ENCODE measurements around the gene GRAP2. TPM values are rescaled to one million over a fixed set of nuclear protein-coding genes. Genes with fewer than 3 reads are reported as not detected.
A peak's percentile ranks its signal among the peaks of the same experiment; 100 is the strongest.
"Not testable (repeated sequence)": the region's sequence is repeated elsewhere in the genome, so short reads cannot be mapped to it uniquely, and the experiment has no call there.

GRAP2 gene
- total RNA-seq, 4 donors from 2014 or later: 1.4 to 5.8 (median 3.9) TPM

- TF ChIP-seq EP300 (IDR thresholded peaks at IDR 0.05): no peak
- no peak for TF ChIP-seq POLR2AphosphoS5 (IDR thresholded peaks at IDR 0.05)
- TF ChIP-seq CTCF (IDR thresholded peaks at IDR 0.05): no peak
- no peak for TF ChIP-seq POLR2A (IDR thresholded peaks at IDR 0.05; ENCODE audit: low read depth)
- 100% methylated on average over 3 of the region's 3 CpGs for WGBS
- peaks cover 0 to 41% (median 13%) of the 10 kb centered on the region in 4 donors for H3K27me3 ChIP-seq
- peaks cover 0 to 14% (median 13%) of the 10 kb centered on the region in 4 donors for H3K4me1 ChIP-seq
- H3K4me3 ChIP-seq: no peak overlapping the region
- no peaks in the 10 kb centered on the region for H3K36me3 ChIP-seq
- no peaks in the 10 kb centered on the region for H3K9me3 ChIP-seq
- H3K27ac ChIP-seq (replicated peaks in 1 of 4): no peak overlapping the region
- DNase-seq (ENCODE audit: extremely low spot score): no peak
- intact Hi-C loops (cut with DNase I): no loop called here
These were observed 89.8 kb downstream of the GRAP2 start for GRCh38 chr22:39990686-39991085.

GRCh38 chr22:39991159-39991860 lies 90.4 kb downstream of the GRAP2 start:
- DNase-seq (ENCODE audit: extremely low spot score): no peak
- no peak for TF ChIP-seq CTCF (IDR thresholded peaks at IDR 0.05)
- TF ChIP-seq POLR2AphosphoS5 (IDR thresholded peaks at IDR 0.05): no peak
- no peak for TF ChIP-seq EP300 (IDR thresholded peaks at IDR 0.05)
- no peak for TF ChIP-seq POLR2A (IDR thresholded peaks at IDR 0.05; ENCODE audit: low read depth)
- no peak overlapping the region for H3K4me3 ChIP-seq
- H3K27me3 ChIP-seq: peaks cover 0 to 47% (median 13%) of the 10 kb centered on the region in 4 donors
- no peaks in the 10 kb centered on the region for H3K9me3 ChIP-seq
- no peaks in the 10 kb centered on the region for H3K36me3 ChIP-seq
- WGBS: 89% methylated on average over 9 of the region's 9 CpGs
- intact Hi-C loops (cut with DNase I): no loop called here
- H3K27ac ChIP-seq (replicated peaks in 1 of 4): no peak overlapping the region
- peaks cover 0 to 14% (median 13%) of the 10 kb centered on the region in 4 donors for H3K4me1 ChIP-seq

GRCh38 chr22:39992088-39992826 lies 91.4 kb downstream of the GRAP2 start:
- 90% methylated on average over 5 of the region's 5 CpGs for WGBS
- TF ChIP-seq CTCF (IDR thresholded peaks at IDR 0.05) (no peak), POLR2A (IDR thresholded peaks at IDR 0.05; ENCODE audit: low read depth) (no peak), EP300 (IDR thresholded peaks at IDR 0.05) (no peak), POLR2AphosphoS5 (IDR thresholded peaks at IDR 0.05) (no peak)

GRCh38 chr22:39992894-39993293 lies 92.0 kb downstream of the GRAP2 start:
- intact Hi-C loops (cut with DNase I); DNase-seq (ENCODE audit: extremely low spot score); H3K9me3 ChIP-seq; H3K27ac ChIP-seq (replicated peaks in 1 of 4); H3K36me3 ChIP-seq; H3K4me3 ChIP-seq: not testable (repeated sequence)
- Histone ChIP-seq H3K4me1 (peaks cover 5 to 23% (median 16%) of the 10 kb centered on the region in 4 donors), H3K27me3 (peaks cover 0 to 58% (median 15%) of the 10 kb centered on the region in 4 donors)
- WGBS: 94% methylated on average over 7 of the region's 7 CpGs

More at GRCh38 chr22:39992088-39992826, 91.4 kb downstream of the GRAP2 start:
- no peak for DNase-seq (ENCODE audit: extremely low spot score)
- Histone ChIP-seq H3K36me3 (no peaks in the 10 kb centered on the region), H3K27ac (replicated peaks in 1 of 4) (no peak overlapping the region), H3K27me3 (peaks cover 0 to 52% (median 15%) of the 10 kb centered on the region in 4 donors), H3K4me1 (peaks cover 0 to 17% (median 13%) of the 10 kb centered on the region in 4 donors), H3K9me3 (no peaks in the 10 kb centered on the region), H3K4me3 (no peak overlapping the region)
- intact Hi-C loops (cut with DNase I): no loop called here

GRCh38 chr22:39994041-39994565 lies 93.2 kb downstream of the GRAP2 start:
- peak overlapping the region in 3 of 4 donors; percentile 36 to 44 (median 37) for H3K4me3 ChIP-seq

More at GRCh38 chr22:39994041-39994565, 93.2 kb downstream of the GRAP2 start:
- Histone ChIP-seq H3K4me1 (peaks cover 8 to 33% (median 22%) of the 10 kb centered on the region in 4 donors), H3K36me3 (no peaks in the 10 kb centered on the region), H3K27me3 (peaks cover 0 to 61% (median 15%) of the 10 kb centered on the region in 4 donors), H3K27ac (replicated peaks in 1 of 4) (no peak overlapping the region), H3K9me3 (no peaks in the 10 kb centered on the region)
- intact Hi-C loops (cut with DNase I): no loop called here
- DNase-seq (ENCODE audit: extremely low spot score): no peak
- WGBS: 68% methylated on average over 12 of the region's 20 CpGs
- no peak for TF ChIP-seq POLR2A (IDR thresholded peaks at IDR 0.05; ENCODE audit: low read depth)
- no peak for TF ChIP-seq CTCF (IDR thresholded peaks at IDR 0.05)
- TF ChIP-seq POLR2AphosphoS5 (IDR thresholded peaks at IDR 0.05): no peak
- TF ChIP-seq EP300 (IDR thresholded peaks at IDR 0.05): no peak

Data from esophagus muscularis mucosa (tissue), 4 donors.